GM18951 (cell line): ENCODE measurements around the gene FOCAD.

Experiments
- POLR2A ChIP-seq: IDR thresholded peaks from 4 replicates; pipeline ENCODE4 v1.6.1; 2011; ENCODE audit warnings: mild to moderate bottlenecking; ENCODE audit not compliant: insufficient read length, insufficient read depth; ENCODE audit errors: extremely low read depth
- in situ Hi-C: fragments of 300-500 bp; cut with MboI; formaldehyde crosslinking; loops from one replicate; pipeline ENCODE4 v1.12.0; 2022; ENCODE audit warnings: low sequenced_read_pairs, mixed read lengths, inconsistent platforms; ENCODE audit not compliant: unreplicated experiment

FOCAD gene

GRCh38 chr9:20729523-20729922 is 45.5 kb downstream of the FOCAD start:
- no peak for TF ChIP-seq POLR2A
- in situ Hi-C loops, result no loop called here

- TF ChIP-seq POLR2A, result no peak
- in situ Hi-C loops, result no loop called here
These were observed 48.1 kb downstream of the FOCAD start for GRCh38 chr9:20732118-20732517.

GRCh38 chr9:20734275-20734674 is 50.2 kb downstream of the FOCAD start:
- no peak for TF ChIP-seq POLR2A
- in situ Hi-C loops, result no loop called here

- in situ Hi-C loops, result no loop called here
- no peak for TF ChIP-seq POLR2A
These were observed 56.2 kb downstream of the FOCAD start for GRCh38 chr9:20740304-20740703.

- no peak for TF ChIP-seq POLR2A
- in situ Hi-C loops, result no loop called here
These were observed 57.0 kb downstream of the FOCAD start for GRCh38 chr9:20740929-20741582.

- no peak for TF ChIP-seq POLR2A
- in situ Hi-C loops, result no loop called here
These were observed 58.8 kb downstream of the FOCAD start for GRCh38 chr9:20742833-20743232.

- in situ Hi-C loops, result no loop called here
- TF ChIP-seq POLR2A, result no peak
These were observed 60.1 kb downstream of the FOCAD start for GRCh38 chr9:20744036-20744630.

GRCh38 chr9:20746967-20747366 is 62.9 kb downstream of the FOCAD start:
- no peak for TF ChIP-seq POLR2A
- in situ Hi-C loops, result no loop called here

- TF ChIP-seq POLR2A, result no peak
- in situ Hi-C loops, result no loop called here
These were observed 65.6 kb downstream of the FOCAD start for GRCh38 chr9:20749496-20750198.

GRCh38 chr9:20753761-20754160 is 69.7 kb downstream of the FOCAD start:
- in situ Hi-C loops, result no loop called here
- TF ChIP-seq POLR2A, result no peak

GRCh38 chr9:20754556-20754955 is 70.5 kb downstream of the FOCAD start:
- in situ Hi-C loops, result no loop called here
- no peak for TF ChIP-seq POLR2A

GRCh38 chr9:20760246-20760891 is 76.3 kb downstream of the FOCAD start:
- TF ChIP-seq POLR2A, result no peak
- in situ Hi-C loops, result no loop called here

GRCh38 chr9:20770947-20771346 is 86.9 kb downstream of the FOCAD start:
- in situ Hi-C loops, result no loop called here
- no peak for TF ChIP-seq POLR2A
